Activated naive CD8-positive, alpha-beta T cell treated with anti-CD3 and anti-CD28 coated beads, Interleukin-2, amount 50 U/mL, for 16 hours (primary cell): ENCODE data around the gene TNFSF8.

Experiments used
- DNase-seq: peaks from one replicate; pipeline ENCODE4 v3.0.0-alpha.2; 2020; ENCODE audit warnings: low read depth, low spot score

Gene TNFSF8

GRCh38 chr9:114930056-114930812, at the start of gene TNFSF8:
TNFSF8 (minus strand) TSS chr9:114930591; CDS start chr9:114930303, 288 bp downstream.
- peak; percentile 40 for DNase-seq

DNA sequence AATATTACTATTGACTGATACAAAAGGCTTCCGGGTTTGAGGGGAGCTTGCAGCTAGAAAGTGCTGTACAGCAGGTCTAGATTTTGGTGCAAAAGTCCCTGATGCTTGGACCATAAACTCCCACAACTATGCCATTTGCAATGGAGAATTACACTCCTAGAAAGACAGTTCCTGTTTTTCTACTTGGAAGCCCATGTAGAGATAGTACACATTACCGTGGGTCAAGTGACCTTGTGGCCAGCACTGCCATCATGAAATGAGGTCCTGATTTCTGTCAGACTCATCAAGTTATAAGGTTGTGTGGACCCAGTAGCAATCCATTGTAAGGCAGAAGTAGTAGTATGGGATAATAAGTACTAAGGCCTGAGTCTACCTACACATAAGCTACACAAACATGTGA, 42.8 kb upstream of the TNFSF8 start:
- DNase-seq, result no peak

DNA sequence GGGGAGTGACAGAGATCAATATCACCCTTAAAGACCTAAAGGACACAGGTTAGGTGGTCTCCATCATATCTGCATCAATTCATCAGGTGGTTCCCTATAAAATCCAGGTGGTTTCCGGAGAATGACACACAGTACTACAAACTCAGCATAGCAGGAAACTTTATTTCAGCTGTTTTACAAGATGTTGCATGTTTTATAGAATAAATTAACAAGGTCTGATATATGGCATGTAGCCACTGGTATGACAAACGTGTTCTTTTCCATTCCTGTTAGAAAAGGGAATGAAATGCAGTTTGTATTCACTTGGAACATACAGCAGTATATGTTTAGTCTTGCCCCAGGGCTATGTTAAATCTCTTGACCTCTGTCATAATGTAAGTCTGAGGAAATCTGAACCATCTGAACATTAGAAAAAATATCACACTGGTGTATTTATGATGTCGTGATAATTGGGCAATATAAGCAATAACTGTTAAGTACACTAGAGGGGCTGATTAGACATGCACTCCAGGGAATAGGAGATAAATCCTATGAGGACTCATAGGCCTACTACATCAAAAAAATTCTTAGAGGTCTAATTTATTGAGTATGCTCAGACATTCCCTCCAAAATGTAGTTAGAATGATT, 42.2 kb upstream of the TNFSF8 start:
- no peak for DNase-seq

DNA sequence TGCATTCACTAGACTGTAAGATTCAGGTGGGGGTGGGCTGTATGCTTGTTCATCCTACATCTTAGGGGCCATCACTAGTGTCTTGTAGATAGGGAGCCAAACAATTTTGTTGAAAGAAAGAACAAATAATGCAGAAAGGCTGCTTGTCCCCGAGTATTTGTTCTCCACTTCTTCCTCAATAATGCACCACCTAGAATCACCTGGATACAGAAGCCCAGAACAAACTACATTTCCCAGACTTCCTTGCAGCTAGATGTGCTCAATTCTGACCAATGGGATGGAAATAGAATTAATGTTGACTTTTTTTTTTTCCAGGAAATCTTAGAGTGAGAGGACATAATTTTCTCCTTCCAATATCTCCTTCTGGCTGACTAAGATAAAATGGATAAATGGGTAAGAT, 38.9 kb upstream of the TNFSF8 start:
- no peak for DNase-seq

DNA sequence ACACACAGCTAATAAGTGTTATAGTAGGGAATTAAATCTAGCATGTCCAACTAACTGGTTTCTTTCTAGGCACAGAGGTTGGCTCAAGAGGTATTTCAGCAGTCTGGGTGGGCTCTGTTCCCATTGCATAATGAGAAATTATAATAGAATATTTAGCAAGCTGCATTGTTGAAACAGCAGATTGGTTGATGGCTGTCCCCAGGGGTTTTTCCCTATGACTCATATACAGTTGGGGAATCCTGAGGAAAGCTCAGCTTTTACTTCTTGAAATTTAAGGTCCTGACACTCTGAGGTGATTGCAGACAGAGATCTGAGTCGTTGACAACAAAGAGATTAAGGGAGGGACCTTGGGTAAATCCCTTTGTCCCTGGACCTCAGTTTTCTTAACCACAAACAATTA, 38.3 kb upstream of the TNFSF8 start:
- no peak for DNase-seq

GRCh38 chr9:114965564-114965963, 35.2 kb upstream of the TNFSF8 start:
- no peak for DNase-seq

- no peak for DNase-seq
Measured at GRCh38 chr9:114962809-114963208, 32.4 kb upstream of the TNFSF8 start.

DNA sequence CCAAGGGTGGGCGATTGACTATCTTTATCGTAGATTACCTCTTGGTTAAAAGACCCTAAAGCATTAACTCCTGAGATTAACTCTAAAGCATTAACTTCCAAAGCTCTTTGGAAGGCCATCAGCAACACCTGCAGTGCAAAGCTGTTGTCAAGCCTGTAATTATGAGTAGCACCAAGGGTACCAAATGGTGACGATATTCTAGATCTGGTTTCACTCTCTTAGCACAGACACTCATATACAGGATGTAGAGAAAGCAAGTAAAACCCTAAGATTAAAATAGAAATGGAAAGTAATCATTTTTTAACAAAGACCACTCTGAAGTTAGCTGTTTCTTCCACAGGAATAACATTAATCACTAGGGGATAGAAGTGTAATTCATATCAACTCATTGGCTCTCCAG, 29.9 kb upstream of the TNFSF8 start:
- no peak for DNase-seq

GRCh38 chr9:114958844-114959235, 28.4 kb upstream of the TNFSF8 start:
- DNase-seq, result no peak

GRCh38 chr9:114958021-114958843, 27.8 kb upstream of the TNFSF8 start:
- peak; percentile 21 for DNase-seq

DNA sequence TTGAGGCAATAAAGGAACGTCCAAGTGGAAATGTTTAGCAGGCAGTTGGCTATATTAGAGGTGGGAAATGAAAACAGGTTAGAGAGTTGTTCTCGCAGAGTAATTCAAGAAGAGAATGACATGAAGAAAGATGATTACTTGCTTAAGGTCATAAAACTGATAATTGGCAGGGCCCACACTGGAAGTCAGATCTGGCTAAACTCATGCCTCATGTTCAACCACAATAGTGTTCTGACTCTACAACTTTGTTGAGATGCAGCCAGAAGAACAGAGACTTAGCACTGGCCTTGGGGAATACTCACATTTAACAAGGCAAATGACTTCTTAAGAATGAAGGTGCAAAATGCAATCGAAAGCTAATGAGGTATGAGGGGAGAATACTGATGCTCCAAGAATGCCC, 27.2 kb upstream of the TNFSF8 start:
- DNase-seq, result no peak

DNA sequence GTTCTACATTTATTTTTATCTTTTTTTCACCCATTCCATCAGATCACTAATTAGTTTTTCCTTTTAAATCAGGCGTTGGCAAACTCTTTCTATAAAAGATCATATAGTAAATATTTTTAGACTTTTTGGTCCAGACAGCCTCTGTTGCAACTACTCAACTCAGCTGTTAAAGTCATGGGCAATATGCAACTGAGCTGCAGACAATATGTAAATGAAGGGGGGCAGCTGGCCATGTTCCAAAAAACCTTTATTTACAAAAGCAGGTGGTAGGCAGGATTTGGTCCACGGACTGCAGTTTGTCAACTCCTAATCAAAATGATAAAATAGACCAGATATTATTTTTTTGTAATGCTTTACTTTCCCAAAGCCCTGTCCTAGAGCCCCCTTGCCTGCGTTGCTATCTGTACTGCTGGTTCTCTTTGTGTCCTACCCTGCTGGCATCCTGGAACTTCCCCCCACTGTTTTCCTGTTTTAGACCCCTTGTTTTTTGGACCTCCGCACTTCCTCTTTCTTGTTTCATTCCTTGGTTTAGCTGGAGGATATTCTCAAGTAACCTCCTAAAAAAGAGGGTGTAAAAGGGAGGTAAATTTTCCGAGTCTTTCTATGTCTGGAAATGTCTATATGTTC, 24.7 kb upstream of the TNFSF8 start:
- no peak for DNase-seq

DNA sequence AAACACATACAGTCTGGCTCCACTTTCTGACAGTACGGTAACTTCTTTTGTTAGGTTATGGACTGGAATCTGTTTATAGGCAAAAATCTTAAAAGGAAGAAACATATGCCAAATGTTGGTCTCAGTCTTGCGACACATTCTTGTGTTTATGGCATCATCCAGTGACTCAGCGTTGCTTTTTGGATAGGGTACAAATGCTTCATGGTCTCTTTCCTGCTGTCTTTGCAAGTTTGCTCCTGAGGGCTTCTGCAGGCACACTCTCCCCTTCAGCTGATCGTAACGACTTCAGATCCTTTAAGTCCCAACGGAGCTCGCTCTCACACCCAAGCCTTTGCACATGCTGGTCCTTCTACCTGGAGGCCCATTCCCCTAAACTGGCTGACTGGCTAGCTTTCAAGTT, 23.6 kb upstream of the TNFSF8 start:
- no peak for DNase-seq

DNA sequence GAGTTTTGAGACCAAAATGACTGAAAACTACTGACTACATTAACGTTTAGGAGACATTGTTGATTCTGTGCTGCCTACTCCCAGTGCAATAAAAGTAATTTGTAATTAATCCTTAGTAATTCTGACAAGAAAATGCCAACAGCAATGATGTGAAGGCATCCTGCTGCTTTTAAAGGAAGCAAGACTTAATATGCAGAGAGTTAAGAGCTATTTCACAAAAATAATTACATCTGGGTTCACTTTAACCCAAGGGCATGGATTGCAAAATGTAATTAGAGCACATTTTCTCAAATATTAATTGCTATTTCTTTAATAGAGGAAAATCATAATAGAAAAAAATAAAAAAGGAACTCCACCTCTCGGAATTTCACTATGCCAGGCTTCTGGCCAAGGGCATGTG, 22.7 kb upstream of the TNFSF8 start:
- DNase-seq, result no peak

DNA sequence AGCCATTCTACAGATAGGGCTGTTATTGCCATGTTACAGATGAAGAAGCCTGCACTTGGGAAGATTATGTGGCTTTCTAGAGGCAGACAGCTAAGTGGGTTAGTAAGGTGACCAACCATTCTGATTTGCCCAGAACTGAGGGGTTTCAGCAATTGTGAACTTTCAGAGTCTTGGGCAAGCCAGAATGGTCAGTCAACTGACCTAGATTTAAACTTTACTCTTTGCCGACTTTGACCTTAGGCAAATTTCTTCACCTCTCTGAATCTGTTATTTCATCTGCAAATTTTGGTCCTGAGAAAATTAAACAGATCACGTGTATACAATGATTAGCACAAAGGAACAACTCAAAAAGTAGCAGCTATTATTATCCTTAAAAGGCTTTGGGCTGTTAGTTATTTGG, 20.4 kb upstream of the TNFSF8 start:
- DNase-seq, result no peak

- no peak for DNase-seq
Measured at GRCh38 chr9:114947058-114947457, 16.7 kb upstream of the TNFSF8 start.

DNA sequence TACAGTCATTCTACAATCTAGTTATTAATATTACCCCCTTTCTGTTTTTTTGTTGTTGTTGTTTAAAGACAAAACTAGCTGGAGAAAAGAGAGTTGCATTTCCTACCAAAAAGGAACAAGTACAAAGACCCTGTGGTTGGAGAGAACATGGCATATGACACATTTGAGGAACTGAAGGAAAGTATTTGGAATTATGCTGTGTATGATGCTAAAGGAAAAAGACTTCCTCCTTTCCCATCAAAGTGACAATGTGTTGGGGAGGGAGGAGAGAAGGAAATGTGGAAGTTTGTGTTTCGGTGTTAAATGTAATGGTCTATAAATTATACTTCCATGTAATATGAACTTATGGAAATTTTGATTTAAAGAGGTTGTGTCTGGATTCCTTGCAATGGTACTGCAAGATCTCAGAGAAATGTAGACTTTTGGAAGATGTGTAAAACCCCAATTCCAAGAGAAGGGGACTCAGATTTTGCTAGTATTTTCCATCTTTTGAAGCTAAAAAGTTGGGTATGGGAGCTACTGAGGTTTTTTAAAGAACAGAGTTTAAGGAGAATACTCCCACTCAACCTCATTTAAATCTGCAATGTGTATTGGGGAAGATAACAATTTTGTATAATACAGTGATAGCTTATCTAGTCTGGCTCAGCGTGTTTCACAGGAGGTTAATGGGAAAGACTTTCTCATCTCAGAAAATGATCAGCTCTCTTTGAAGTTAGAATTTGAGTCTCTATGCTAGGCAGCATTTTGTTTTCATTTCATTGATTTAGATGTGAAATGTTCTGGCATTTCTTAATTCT, 15.4 kb upstream of the TNFSF8 start:
- no peak for DNase-seq

- DNase-seq, result no peak
Measured at GRCh38 chr9:114941376-114941775, 11.0 kb upstream of the TNFSF8 start.

- no peak for DNase-seq
Measured at GRCh38 chr9:114938687-114939575, 8.5 kb upstream of the TNFSF8 start.

- no peak for DNase-seq
Measured at GRCh38 chr9:114937516-114937915, 7.1 kb upstream of the TNFSF8 start.
